ENCODE measurements around the gene DNAH2. TPM values are rescaled to one million over a fixed set of nuclear protein-coding genes. Genes with fewer than 3 reads are reported as not detected.

Gene DNAH2
- total and polyA plus RNA-seq, 2 of the 8 experiments (the other 6 are each of a cell fraction or from before 2014, with no cell fraction given) = 0.13 to 0.18 TPM

GRCh38 chr17:7732981-7733539 lies 15.5 kb downstream of the DNAH2 start:
- H2BK20ac ChIP-seq (ENCODE audit: low read length) = no peak overlapping the region
- POLR2A ChIA-PET (ENCODE audit: partially characterized antibody) = no interaction called here
- H3K56ac ChIP-seq (replicated peaks; ENCODE audit: insufficient read length, low read depth, low read length) = no peak overlapping the region
- CTCF ChIA-PET (ENCODE audit: partially characterized antibody) = no interaction called here
- H3K36me3 ChIP-seq (ENCODE audit: control insufficient read depth in 2 of 4, insufficient read depth in 4 of 4, low read length in 3 of 4) = no peaks in the 10 kb centered on the region
- H4K91ac ChIP-seq (replicated peaks; ENCODE audit: insufficient read length, low read length) = no peak overlapping the region
- H4K5ac ChIP-seq (ENCODE audit: insufficient read length, low read depth, low read length) = no peak overlapping the region
- no peaks in the 10 kb centered on the region for H3K23me2 ChIP-seq (ENCODE audit: low read depth, low read length)
- no peak overlapping the region for H3K4me2 ChIP-seq (ENCODE audit: insufficient read depth in 1 of 2, low read depth in 2 of 2, low read length in 2 of 2)
- H3K4ac ChIP-seq (replicated peaks; ENCODE audit: insufficient read length, low read depth, low read length) = no peak overlapping the region
- H2BK12ac ChIP-seq (ENCODE audit: low read depth, low read length) = no peak overlapping the region
- H3K9me3 ChIP-seq (ENCODE audit: insufficient read depth in 2 of 2, low read depth in 1 of 2, low read length in 1 of 2) = no peaks in the 10 kb centered on the region
- H4K20me1 ChIP-seq (replicated peaks in 1 of 2; ENCODE audit: control insufficient read depth in 1 of 2, insufficient read depth in 2 of 2, low read length in 2 of 2) = no peaks in the 10 kb centered on the region
- H3K14ac ChIP-seq (ENCODE audit: insufficient read length) = no peak overlapping the region
- no peak overlapping the region for H3K4me3 ChIP-seq (ENCODE audit: extremely low read depth in 1 of 4, insufficient read depth in 2 of 4, low read depth in 3 of 4, low read length in 4 of 4)
- no peak overlapping the region for H2BK5ac ChIP-seq (ENCODE audit: low read depth, low read length)
- H3K79me2 ChIP-seq (ENCODE audit: control insufficient read depth in 1 of 2, insufficient read depth in 2 of 2, low read length in 2 of 2) = no peaks in the 10 kb centered on the region; a peak in 1 of 4 replicates
- FAIRE-seq (no peak), DNase-seq (ENCODE audit: low read depth in 1 of 2, low spot score in 2 of 2) (no peak)
- no peak overlapping the region for H3K18ac ChIP-seq (ENCODE audit: extremely low read depth, low read length)
- no peak overlapping the region for H2AFZ ChIP-seq (ENCODE audit: low read length)
- no peaks in the 10 kb centered on the region for H3K79me1 ChIP-seq (ENCODE audit: low read depth, low read length)
- peaks cover 0 to 3% (median under 1%) of the 10 kb centered on the region in 4 experiments; a peak in 4 of 7 replicates for H3K27me3 ChIP-seq (replicated peaks in 1 of 4; ENCODE audit: control insufficient read depth in 3 of 4, extremely low read depth in 1 of 4, insufficient read depth in 3 of 4, low read length in 3 of 4)
- TF ChIP-seq PHF8 (conservative IDR thresholded peaks at IDR 0.05; ENCODE audit: low read depth, low read length) (no peak), CHD1 (IDR thresholded peaks at IDR 0.05; ENCODE audit: low read depth, low read length) (no peak), TAF7 (optimal IDR thresholded peaks at IDR 0.05; ENCODE audit: borderline replicate concordance, low read depth, low read length) (no peak), CBX5 (IDR thresholded peaks at IDR 0.05; ENCODE audit: low read depth, low read length) (no peak)
- no peak overlapping the region for H2BK120ac ChIP-seq (replicated peaks; ENCODE audit: low read depth, low read length)
- H3K27ac ChIP-seq (ENCODE audit: low read depth, low read length) = no peak overlapping the region
- H3K23ac ChIP-seq (ENCODE audit: insufficient read length) = no peak overlapping the region
- H4K8ac ChIP-seq (ENCODE audit: extremely low read depth, insufficient read depth, low read length) = no peak overlapping the region
- no peak overlapping the region for H2AK5ac ChIP-seq (ENCODE audit: low read depth, low read length)
- H3K9ac ChIP-seq (replicated peaks in 1 of 4; ENCODE audit: extremely low read depth in 1 of 4, low read depth in 3 of 4, low read length in 3 of 4) = no peak overlapping the region
- no peak overlapping the region for H2BK15ac ChIP-seq (ENCODE audit: low read length)
- no peaks in the 10 kb centered on the region for H3K4me1 ChIP-seq (replicated peaks in 1 of 4; ENCODE audit: control insufficient read depth in 3 of 4, insufficient read depth in 4 of 4, low read length in 3 of 4)
- WGBS, 2 experiments (ENCODE audit: extremely low coverage in 1 of 2, insufficient coverage in 1 of 2, insufficient read length in 1 of 2, insufficient replicate concordance in 2 of 2, low coverage in 1 of 2, low lambda C conversion rate in 2 of 2, missing lambda C conversion rate in 1 of 2) = 88% methylated on average over 13 of the region's 14 CpGs; no CpG with 5 or more reads in 1 of the 2 experiments
